ENCODE data around the gene TRIL. TPM values are rescaled to one million over a fixed set of nuclear protein-coding genes. Genes with fewer than 3 reads are reported as not detected.

Gene TRIL
- total and polyA plus RNA-seq, 9 of the 15 experiments (the other 6 are each of a cell fraction or from before 2014, with no cell fraction given): not detected

DNA sequence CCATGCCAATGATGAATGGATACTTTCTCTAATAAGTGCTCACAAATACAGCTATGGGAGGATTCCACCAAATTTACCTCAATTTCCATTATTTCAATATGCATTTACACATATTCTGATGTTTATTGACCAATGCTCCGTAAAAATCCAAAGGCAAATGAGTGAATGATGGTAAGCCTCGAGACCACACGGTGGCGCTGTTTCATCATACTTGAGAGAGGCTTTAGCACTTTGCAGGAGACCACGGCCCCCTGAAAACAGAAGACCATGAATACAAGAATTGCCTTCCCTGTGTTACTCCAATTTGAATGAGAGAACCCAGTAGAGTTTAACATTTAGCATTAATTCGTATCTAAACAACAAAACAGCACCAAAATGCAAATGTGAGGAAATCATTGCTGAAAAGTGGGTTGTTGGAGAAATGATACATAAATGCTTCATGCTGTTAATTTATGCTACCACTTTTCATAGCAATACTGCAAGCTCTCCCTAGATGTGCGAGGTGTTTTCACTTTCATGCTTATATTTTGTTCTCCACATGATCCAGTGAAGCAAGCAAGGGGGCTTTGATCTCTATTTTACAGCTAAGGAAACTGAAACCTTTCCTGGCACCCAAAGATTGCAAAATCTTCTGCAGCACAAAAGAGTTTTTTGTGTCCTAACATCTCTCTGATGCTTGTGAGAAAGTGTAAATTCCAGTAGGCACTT lies 35.4 kb downstream of the TRIL start (continued):
- TF ChIP-seq, protein P1, sequence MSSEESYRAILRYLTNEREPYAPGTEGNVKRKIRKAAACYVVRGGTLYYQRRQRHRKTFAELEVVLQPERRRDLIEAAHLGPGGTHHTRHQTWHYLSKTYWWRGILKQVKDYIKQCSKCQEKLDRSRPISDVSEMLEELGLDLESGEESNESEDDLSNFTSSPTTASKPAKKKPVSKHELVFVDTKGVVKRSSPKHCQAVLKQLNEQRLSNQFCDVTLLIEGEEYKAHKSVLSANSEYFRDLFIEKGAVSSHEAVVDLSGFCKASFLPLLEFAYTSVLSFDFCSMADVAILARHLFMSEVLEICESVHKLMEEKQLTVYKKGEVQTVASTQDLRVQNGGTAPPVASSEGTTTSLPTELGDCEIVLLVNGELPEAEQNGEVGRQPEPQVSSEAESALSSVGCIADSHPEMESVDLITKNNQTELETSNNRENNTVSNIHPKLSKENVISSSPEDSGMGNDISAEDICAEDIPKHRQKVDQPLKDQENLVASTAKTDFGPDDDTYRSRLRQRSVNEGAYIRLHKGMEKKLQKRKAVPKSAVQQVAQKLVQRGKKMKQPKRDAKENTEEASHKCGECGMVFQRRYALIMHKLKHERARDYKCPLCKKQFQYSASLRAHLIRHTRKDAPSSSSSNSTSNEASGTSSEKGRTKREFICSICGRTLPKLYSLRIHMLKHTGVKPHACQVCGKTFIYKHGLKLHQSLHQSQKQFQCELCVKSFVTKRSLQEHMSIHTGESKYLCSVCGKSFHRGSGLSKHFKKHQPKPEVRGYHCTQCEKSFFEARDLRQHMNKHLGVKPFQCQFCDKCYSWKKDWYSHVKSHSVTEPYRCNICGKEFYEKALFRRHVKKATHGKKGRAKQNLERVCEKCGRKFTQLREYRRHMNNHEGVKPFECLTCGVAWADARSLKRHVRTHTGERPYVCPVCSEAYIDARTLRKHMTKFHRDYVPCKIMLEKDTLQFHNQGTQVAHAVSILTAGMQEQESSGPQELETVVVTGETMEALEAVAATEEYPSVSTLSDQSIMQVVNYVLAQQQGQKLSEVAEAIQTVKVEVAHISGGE (CRISPR knock-in tag; IDR thresholded peaks at IDR 0.05): no peak
- TF ChIP-seq ZNF668 (CRISPR knock-in tag; IDR thresholded peaks at IDR 0.05): no peak
- TF ChIP-seq DACH1 (IDR thresholded peaks at IDR 0.05; ENCODE audit: partially characterized antibody): no peak
- no peak for TF ChIP-seq BCOR (IDR thresholded peaks at IDR 0.05)
- TF ChIP-seq SMARCC2 (IDR thresholded peaks at IDR 0.05; ENCODE audit: low read depth): no peak
- TF ChIP-seq PHTF2 (CRISPR knock-in tag; IDR thresholded peaks at IDR 0.05): no peak
- TF ChIP-seq, protein P2, sequence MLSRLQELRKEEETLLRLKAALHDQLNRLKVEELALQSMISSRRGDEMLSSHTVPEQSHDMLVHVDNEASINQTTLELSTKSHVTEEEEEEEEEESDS (CRISPR knock-in tag; IDR thresholded peaks at IDR 0.05): no peak
- no peak for TF ChIP-seq TFAP4 (CRISPR knock-in tag; IDR thresholded peaks at IDR 0.05; ENCODE audit: borderline replicate concordance)
- TF ChIP-seq ZNF121 (CRISPR knock-in tag; conservative IDR thresholded peaks at IDR 0.05): no peak
- TF ChIP-seq RB1 (IDR thresholded peaks at IDR 0.05; ENCODE audit: low read depth): no peak
- peak; percentile 80 for TF ChIP-seq SMC3 (conservative IDR thresholded peaks at IDR 0.05; ENCODE audit: insufficient read depth, low read depth, low read length)
- no peak for TF ChIP-seq BCL6 (CRISPR knock-in tag; IDR thresholded peaks at IDR 0.05)
- TF ChIP-seq, protein P3, sequence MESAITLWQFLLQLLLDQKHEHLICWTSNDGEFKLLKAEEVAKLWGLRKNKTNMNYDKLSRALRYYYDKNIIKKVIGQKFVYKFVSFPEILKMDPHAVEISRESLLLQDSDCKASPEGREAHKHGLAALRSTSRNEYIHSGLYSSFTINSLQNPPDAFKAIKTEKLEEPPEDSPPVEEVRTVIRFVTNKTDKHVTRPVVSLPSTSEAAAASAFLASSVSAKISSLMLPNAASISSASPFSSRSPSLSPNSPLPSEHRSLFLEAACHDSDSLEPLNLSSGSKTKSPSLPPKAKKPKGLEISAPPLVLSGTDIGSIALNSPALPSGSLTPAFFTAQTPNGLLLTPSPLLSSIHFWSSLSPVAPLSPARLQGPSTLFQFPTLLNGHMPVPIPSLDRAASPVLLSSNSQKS (CRISPR knock-in tag; IDR thresholded peaks at IDR 0.05): no peak
- TF ChIP-seq ETV5 (CRISPR knock-in tag; IDR thresholded peaks at IDR 0.05; ENCODE audit: low read depth): no peak
- TF ChIP-seq, protein P4, sequence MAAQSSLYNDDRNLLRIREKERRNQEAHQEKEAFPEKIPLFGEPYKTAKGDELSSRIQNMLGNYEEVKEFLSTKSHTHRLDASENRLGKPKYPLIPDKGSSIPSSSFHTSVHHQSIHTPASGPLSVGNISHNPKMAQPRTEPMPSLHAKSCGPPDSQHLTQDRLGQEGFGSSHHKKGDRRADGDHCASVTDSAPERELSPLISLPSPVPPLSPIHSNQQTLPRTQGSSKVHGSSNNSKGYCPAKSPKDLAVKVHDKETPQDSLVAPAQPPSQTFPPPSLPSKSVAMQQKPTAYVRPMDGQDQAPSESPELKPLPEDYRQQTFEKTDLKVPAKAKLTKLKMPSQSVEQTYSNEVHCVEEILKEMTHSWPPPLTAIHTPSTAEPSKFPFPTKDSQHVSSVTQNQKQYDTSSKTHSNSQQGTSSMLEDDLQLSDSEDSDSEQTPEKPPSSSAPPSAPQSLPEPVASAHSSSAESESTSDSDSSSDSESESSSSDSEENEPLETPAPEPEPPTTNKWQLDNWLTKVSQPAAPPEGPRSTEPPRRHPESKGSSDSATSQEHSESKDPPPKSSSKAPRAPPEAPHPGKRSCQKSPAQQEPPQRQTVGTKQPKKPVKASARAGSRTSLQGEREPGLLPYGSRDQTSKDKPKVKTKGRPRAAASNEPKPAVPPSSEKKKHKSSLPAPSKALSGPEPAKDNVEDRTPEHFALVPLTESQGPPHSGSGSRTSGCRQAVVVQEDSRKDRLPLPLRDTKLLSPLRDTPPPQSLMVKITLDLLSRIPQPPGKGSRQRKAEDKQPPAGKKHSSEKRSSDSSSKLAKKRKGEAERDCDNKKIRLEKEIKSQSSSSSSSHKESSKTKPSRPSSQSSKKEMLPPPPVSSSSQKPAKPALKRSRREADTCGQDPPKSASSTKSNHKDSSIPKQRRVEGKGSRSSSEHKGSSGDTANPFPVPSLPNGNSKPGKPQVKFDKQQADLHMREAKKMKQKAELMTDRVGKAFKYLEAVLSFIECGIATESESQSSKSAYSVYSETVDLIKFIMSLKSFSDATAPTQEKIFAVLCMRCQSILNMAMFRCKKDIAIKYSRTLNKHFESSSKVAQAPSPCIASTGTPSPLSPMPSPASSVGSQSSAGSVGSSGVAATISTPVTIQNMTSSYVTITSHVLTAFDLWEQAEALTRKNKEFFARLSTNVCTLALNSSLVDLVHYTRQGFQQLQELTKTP (IDR thresholded peaks at IDR 0.05; ENCODE audit: low read depth in 1 of 2, partially characterized antibody in 2 of 2): no peak
- TF ChIP-seq RBM14 (IDR thresholded peaks at IDR 0.05; ENCODE audit: borderline replicate concordance, insufficient read depth, low read depth, low read length): no peak

All from K562 (cell line).